ENCODE measurements around the gene TEX51. TPM values are rescaled to one million over a fixed set of nuclear protein-coding genes. Genes with fewer than 3 reads are reported as not detected.

The TEX51 gene
- polyA plus RNA-seq, 1 experiment = not detected

GRCh38 chr2:126936219-126936723 is 37.6 kb downstream of the TEX51 start:
- TF ChIP-seq CTCF (IDR thresholded peaks at IDR 0.05; ENCODE audit: insufficient read depth, low read depth, low read length) = no peak
- Histone ChIP-seq H3K4me3 (ENCODE audit: low read depth, low read length) (no peak overlapping the region), H3K36me3 (ENCODE audit: control insufficient read depth, insufficient read depth, low read length) (no peaks in the 10 kb centered on the region), H3K27me3 (ENCODE audit: control insufficient read depth, insufficient read depth, low read length) (0 out of 2 replicates have a peak, but pooled peaks cover 3% of the 10 kb centered on the region)
- CTCF ChIA-PET = no interaction called here
- no peak for DNase-seq (ENCODE audit: low read depth)
- POLR2A ChIA-PET = no interaction called here

- ChIA-PET CTCF (no interaction called here), POLR2A (no interaction called here)
- Histone ChIP-seq H3K27me3 (ENCODE audit: control insufficient read depth, insufficient read depth, low read length) (0 out of 2 replicates have a peak, but pooled peaks cover 4% of the 10 kb centered on the region), H3K4me3 (ENCODE audit: low read depth, low read length) (no peak overlapping the region), H3K36me3 (ENCODE audit: control insufficient read depth, insufficient read depth, low read length) (no peaks in the 10 kb centered on the region)
- DNase-seq (ENCODE audit: low read depth) = no peak
- TF ChIP-seq CTCF (IDR thresholded peaks at IDR 0.05; ENCODE audit: insufficient read depth, low read depth, low read length) = no peak
Measured at GRCh38 chr2:126940331-126940730, 41.6 kb downstream of the TEX51 start.

GRCh38 chr2:126942427-126943203 is 43.9 kb downstream of the TEX51 start:
- TF ChIP-seq CTCF (IDR thresholded peaks at IDR 0.05; ENCODE audit: insufficient read depth, low read depth, low read length) = no peak
- POLR2A ChIA-PET = no interaction called here
- Histone ChIP-seq H3K36me3 (ENCODE audit: control insufficient read depth, insufficient read depth, low read length) (no peaks in the 10 kb centered on the region), H3K27me3 (ENCODE audit: control insufficient read depth, insufficient read depth, low read length) (0 out of 2 replicates have a peak, but pooled peaks cover 1% of the 10 kb centered on the region), H3K4me3 (ENCODE audit: low read depth, low read length) (no peak overlapping the region)
- CTCF ChIA-PET = no interaction called here
- DNase-seq (ENCODE audit: low read depth) = no peak

- ChIA-PET POLR2A (no interaction called here), CTCF (no interaction called here)
- Histone ChIP-seq H3K4me3 (ENCODE audit: low read depth, low read length) (no peak overlapping the region), H3K36me3 (ENCODE audit: control insufficient read depth, insufficient read depth, low read length) (no peaks in the 10 kb centered on the region), H3K27me3 (ENCODE audit: control insufficient read depth, insufficient read depth, low read length) (0 out of 2 replicates have a peak, but pooled peaks cover 1% of the 10 kb centered on the region)
- DNase-seq (ENCODE audit: low read depth) = no peak
- TF ChIP-seq CTCF (IDR thresholded peaks at IDR 0.05; ENCODE audit: insufficient read depth, low read depth, low read length) = no peak
Measured at GRCh38 chr2:126943612-126944348, 45.1 kb downstream of the TEX51 start.

- TF ChIP-seq CTCF (IDR thresholded peaks at IDR 0.05; ENCODE audit: insufficient read depth, low read depth, low read length) = no peak
- Histone ChIP-seq H3K4me3 (ENCODE audit: low read depth, low read length) (no peak overlapping the region), H3K36me3 (ENCODE audit: control insufficient read depth, insufficient read depth, low read length) (no peaks in the 10 kb centered on the region), H3K27me3 (ENCODE audit: control insufficient read depth, insufficient read depth, low read length) (0 out of 2 replicates have a peak, but pooled peaks cover 1% of the 10 kb centered on the region)
- POLR2A ChIA-PET = no interaction called here
- CTCF ChIA-PET = no interaction called here
- no peak for DNase-seq (ENCODE audit: low read depth)
Measured at GRCh38 chr2:126945118-126945517, 46.4 kb downstream of the TEX51 start.

Data from BJ (cell line).